Right lobe of liver (tissue), 6 donors: ENCODE results near the gene GBE1. TPM values are rescaled to one million over a fixed set of nuclear protein-coding genes. Genes with fewer than 3 reads are reported as not detected.

Source experiments
- ATAC-seq, 4 donors: fragments of 200-7000 bp; cut with Tn5 transposase; one replicate each; pipeline ENCODE4 v1.9.1; 2020; ENCODE audit warnings: mild to moderate bottlenecking in 4 of 4, moderate library complexity in 4 of 4
- DNase-seq, 3 donors: peaks; one replicate each; pipeline ENCODE4 v3.0.0-alpha.2; 2020
- H3K27ac ChIP-seq, 3 donors: fragments of 200-600 bp; one replicate each; pipeline ENCODE4 v1.8.0; 2022
- H3K27me3 ChIP-seq, 2 donors: fragments of 200-600 bp; one replicate each; pipeline ENCODE4 v1.8.0; 2022
- H3K36me3 ChIP-seq, 4 donors: fragments of 200-600 bp; sonication (generic) in 1 of 4; one replicate each; pipeline versions ENCODE4 v1.5.1 to v1.8.0; 2017 to 2022; ENCODE audit warnings: control low read depth in 1 of 4
- H3K4me1 ChIP-seq, 4 donors: fragments of 200-600 bp; sonication (generic) in 1 of 4; one replicate each; pipeline versions ENCODE4 v1.5.1 to v1.8.0; 2017 to 2022; ENCODE audit warnings: control low read depth in 1 of 4
- H3K4me3 ChIP-seq, 3 donors: fragments of 200-600 bp; one replicate each; pipeline ENCODE4 v1.8.0; 2022
- H3K9me3 ChIP-seq, 4 donors: fragments of 200-600 bp; sonication (generic) in 1 of 4; one replicate each; pipeline versions ENCODE4 v1.5.1 to v1.8.0; 2017 to 2022; ENCODE audit warnings: control low read depth in 1 of 4
- POLR2A ChIP-seq: fragments of 450-650 bp; IDR thresholded peaks from one replicate; pipeline ENCODE4 v1.6.1; 2017; ENCODE audit warnings: antibody characterized with exemption, mild to moderate bottlenecking
- WGBS: methylation state at CpG from one replicate; pipeline ENCODE4 v1.1.6; 2018; ENCODE audit warnings: low coverage, low lambda C conversion rate; ENCODE audit not compliant: insufficient coverage; ENCODE audit errors: missing lambda C conversion rate; 5-methylcytosine and 5-hydroxymethylcytosine counted together
- intact Hi-C, 2 donors: fragments of 100-400 bp; cut with DNase I; formaldehyde crosslinking; loops; one replicate each; pipeline versions ENCODE4 v1.11.2 to v1.14.1; 2022
- total RNA-seq, 6 experiments: library from RNA; depleted of rRNA in 2 of 6; stranded (reverse); fragments of >200 nt in 2 of 6; fragmentation: NEBNext Ultra II Directional in 3 of 6; extraction: Animal tissue kit (Norgen Biotek cat#: 25700) in 3 of 6; gene quantifications; one replicate each; pipeline versions ENCODE4 v1.1.0 to v1.2.4, GENCODE V29; 2016 to 2023
- TF ChIP-seq, protein P1 (sequence below), 4 donors: fragments of 200-600 bp in 3 of 4; fragments of 450-650 bp in 1 of 4; IDR thresholded peaks; one replicate each; pipeline versions ENCODE4 v1.5.1 to v1.8.0; 2016 to 2022; ENCODE audit warnings: antibody characterized with exemption in 4 of 4, mild to moderate bottlenecking in 2 of 4
- donor health status: DM: no; HTN: yes; CAD: no.
- donor health status: DM: no; HTN: no; CAD: no.
- donor health status: DM: no; HTN: no; CAD: no.
- donor health status: DM: no; HTN: yes; CAD: no.
- donor health status: DM: no; HTN: yes; CAD: no.

Gene GBE1
- total RNA-seq, 6 experiments from 2014 or later = 27.3 to 66.0 (median 57.3) TPM

DNA sequence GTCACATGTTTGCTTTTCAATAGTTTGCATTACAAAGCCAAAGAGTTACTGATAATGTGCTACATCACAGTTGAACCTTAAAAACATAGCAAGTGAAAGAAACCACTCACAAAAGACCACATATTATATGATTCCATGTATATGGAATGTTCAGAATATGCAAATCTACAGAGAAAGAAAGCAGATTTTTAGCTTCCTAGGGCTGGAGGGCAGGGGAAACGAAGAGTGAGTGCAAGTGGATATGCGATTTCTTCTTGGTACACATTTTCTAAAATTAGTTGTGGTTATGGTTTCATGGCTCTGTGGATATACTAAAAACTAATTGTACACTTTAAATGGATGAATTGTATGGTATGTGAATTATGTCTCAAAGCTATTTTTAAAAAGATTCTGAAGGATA lies 4.0 kb upstream of the GBE1 start:
- 68% methylated on average over 2 of the region's 2 CpGs for WGBS
- no peaks in the 10 kb centered on the region for H3K9me3 ChIP-seq
- intact Hi-C loops = no loop called here
- H3K36me3 ChIP-seq = no peaks in the 10 kb centered on the region
- H3K27ac ChIP-seq = no peak overlapping the region
- peaks cover 0 to 7% (median 3%) of the 10 kb centered on the region in 4 donors for H3K4me1 ChIP-seq
- DNase-seq = no peak
- no peaks in the 10 kb centered on the region for H3K27me3 ChIP-seq
- no peak for ATAC-seq
- TF ChIP-seq, protein P1, sequence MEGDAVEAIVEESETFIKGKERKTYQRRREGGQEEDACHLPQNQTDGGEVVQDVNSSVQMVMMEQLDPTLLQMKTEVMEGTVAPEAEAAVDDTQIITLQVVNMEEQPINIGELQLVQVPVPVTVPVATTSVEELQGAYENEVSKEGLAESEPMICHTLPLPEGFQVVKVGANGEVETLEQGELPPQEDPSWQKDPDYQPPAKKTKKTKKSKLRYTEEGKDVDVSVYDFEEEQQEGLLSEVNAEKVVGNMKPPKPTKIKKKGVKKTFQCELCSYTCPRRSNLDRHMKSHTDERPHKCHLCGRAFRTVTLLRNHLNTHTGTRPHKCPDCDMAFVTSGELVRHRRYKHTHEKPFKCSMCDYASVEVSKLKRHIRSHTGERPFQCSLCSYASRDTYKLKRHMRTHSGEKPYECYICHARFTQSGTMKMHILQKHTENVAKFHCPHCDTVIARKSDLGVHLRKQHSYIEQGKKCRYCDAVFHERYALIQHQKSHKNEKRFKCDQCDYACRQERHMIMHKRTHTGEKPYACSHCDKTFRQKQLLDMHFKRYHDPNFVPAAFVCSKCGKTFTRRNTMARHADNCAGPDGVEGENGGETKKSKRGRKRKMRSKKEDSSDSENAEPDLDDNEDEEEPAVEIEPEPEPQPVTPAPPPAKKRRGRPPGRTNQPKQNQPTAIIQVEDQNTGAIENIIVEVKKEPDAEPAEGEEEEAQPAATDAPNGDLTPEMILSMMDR (IDR thresholded peaks at IDR 0.05) = no peak
- no peak for TF ChIP-seq POLR2A
- H3K4me3 ChIP-seq = no peak overlapping the region

DNA sequence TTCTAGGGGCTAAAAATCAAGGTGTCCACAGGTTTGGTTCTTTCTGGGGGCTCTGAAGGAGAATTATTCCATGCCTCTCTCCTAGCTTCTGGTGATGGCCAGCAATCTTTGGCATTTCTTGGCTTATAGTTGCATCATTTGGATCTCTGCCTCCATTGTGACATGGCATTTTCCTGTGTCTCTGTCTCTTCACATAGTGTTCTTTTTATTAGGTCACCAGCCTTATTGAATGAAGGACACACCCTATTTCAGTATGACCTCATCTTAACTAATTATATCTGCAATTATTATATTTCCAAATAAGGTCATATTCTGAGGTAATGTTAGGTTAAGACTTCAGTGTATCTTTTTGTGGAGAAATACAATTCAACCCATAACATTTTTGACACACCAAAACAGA lies 3.2 kb upstream of the GBE1 start:
- intact Hi-C loops = no loop called here
- TF ChIP-seq, protein P1 (IDR thresholded peaks at IDR 0.05) = no peak
- no peak for TF ChIP-seq POLR2A
- no peak overlapping the region for H3K27ac ChIP-seq
- no peaks in the 10 kb centered on the region for H3K9me3 ChIP-seq
- no peak for DNase-seq
- no peak for ATAC-seq
- H3K4me3 ChIP-seq = no peak overlapping the region
- no peaks in the 10 kb centered on the region for H3K36me3 ChIP-seq
- H3K4me1 ChIP-seq = peaks cover 0 to 14% (median 3%) of the 10 kb centered on the region in 4 donors
- no peaks in the 10 kb centered on the region for H3K27me3 ChIP-seq

DNA sequence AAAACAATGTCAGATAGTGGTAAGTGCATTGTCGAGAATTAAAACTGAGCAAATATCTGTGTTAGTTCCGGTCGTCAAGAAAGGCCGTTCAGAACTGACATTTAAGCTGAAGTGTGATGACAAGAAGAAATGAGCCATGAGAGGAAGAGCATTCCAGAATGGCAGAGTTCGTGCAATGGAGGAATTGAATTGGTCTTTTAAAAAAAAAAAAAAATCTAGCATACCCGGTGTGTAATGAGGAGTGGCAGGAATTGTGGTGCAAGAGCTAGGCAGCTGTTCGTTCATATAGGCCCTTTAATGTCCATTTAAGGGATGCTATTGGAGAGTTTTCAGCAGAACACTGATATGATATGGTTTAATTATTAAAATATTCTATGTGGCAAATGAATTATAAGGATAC lies 2.6 kb upstream of the GBE1 start:
- no peak overlapping the region for H3K4me3 ChIP-seq
- TF ChIP-seq, protein P1 (IDR thresholded peaks at IDR 0.05) = no peak
- no peak for TF ChIP-seq POLR2A
- H3K27me3 ChIP-seq = no peaks in the 10 kb centered on the region
- intact Hi-C loops = no loop called here
- H3K36me3 ChIP-seq = no peaks in the 10 kb centered on the region
- DNase-seq (no peak), ATAC-seq (no peak)
- no peaks in the 10 kb centered on the region for H3K9me3 ChIP-seq
- H3K27ac ChIP-seq = no peak overlapping the region
- H3K4me1 ChIP-seq = peaks cover 0 to 15% (median 6%) of the 10 kb centered on the region in 4 donors
- 94% methylated on average over 7 of the region's 7 CpGs for WGBS

DNA sequence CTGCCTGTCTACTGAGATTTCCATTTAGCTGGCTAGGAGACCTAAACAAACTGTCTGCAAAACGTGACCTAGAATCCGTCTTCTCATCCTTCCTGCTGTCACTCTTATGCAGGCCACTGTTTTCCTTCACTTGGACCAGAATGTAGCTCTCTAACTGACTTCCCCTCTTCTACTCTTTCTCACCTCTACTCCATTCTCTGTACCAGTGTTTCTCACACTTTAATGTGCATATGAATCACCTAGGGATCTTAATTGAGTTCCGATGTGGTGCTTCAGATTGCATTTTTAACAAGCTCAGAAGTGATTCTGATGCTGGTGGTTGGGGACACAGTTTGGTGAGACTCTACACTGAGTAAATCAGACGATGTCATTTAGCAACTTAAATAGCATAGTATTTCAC lies 1.6 kb upstream of the GBE1 start:
- intact Hi-C loops = no loop called here
- WGBS = 65% methylated on average over 4 of the region's 4 CpGs
- Histone ChIP-seq H3K4me3 (no peak overlapping the region), H3K36me3 (no peaks in the 10 kb centered on the region), H3K27me3 (no peaks in the 10 kb centered on the region), H3K27ac (no peak overlapping the region), H3K9me3 (no peaks in the 10 kb centered on the region), H3K4me1 (peaks cover 0 to 21% (median 9%) of the 10 kb centered on the region in 4 donors)
- no peak for DNase-seq
- ATAC-seq = no peak
- TF ChIP-seq POLR2A = no peak
- TF ChIP-seq, protein P1 (IDR thresholded peaks at IDR 0.05) = no peak
